Adrenal gland (tissue), 12 donors: ENCODE data around the gene TBC1D2. TPM values are rescaled to one million over a fixed set of nuclear protein-coding genes. Genes with fewer than 3 reads are reported as not detected.

Source experiments
- DNase-seq, 7 donors: peaks; one replicate each; pipeline ENCODE4 v3.0.0-alpha.2; 2019 to 2020
- H3K27ac ChIP-seq, 5 donors: fragments of 200-600 bp; sonication (generic) in 4 of 5; 1 replicate in 3 of 5; 2 replicates in 2 of 5; pipeline versions ENCODE4 v1.5.1 to v1.8.0; 2016 to 2020; ENCODE audit warnings: mild to moderate bottlenecking in 1 of 5
- H3K27me3 ChIP-seq: fragments of 200-600 bp; 2 replicates; pipeline ENCODE4 v1.8.0; 2021
- H3K36me3 ChIP-seq, 2 donors: fragments of 200-600 bp; replicated peaks in 1 of 2; 1 replicate in 1 of 2; 2 replicates in 1 of 2; pipeline versions ENCODE4 v1.5.1 to v1.8.0; 2018 to 2022
- H3K4me1 ChIP-seq, 2 donors: fragments of 200-600 bp; replicated peaks in 1 of 2; 1 replicate in 1 of 2; 2 replicates in 1 of 2; pipeline versions ENCODE4 v1.5.1 to v1.8.0; 2018 to 2021
- H3K4me3 ChIP-seq, 4 donors: fragments of 200-600 bp; sonication (generic) in 3 of 4; one replicate each; pipeline ENCODE4 v1.5.1; 2016 to 2018
- H3K9me3 ChIP-seq, 3 donors: fragments of 200-600 bp; sonication (generic) in 1 of 3; replicated peaks in 1 of 3; 1 replicate in 2 of 3; 2 replicates in 1 of 3; pipeline versions ENCODE4 v1.5.1 to v1.8.0; 2016 to 2021
- CTCF ChIP-seq, 6 experiments: fragments of 450-650 bp in 4 of 6; fragments of 200-600 bp in 2 of 6; sonication (generic) in 1 of 6; IDR thresholded peaks; 1 replicate in 5 of 6; 2 replicates in 1 of 6; pipeline versions ENCODE4 v1.5.1 to v1.8.0; 2016 to 2021; ENCODE audit warnings: antibody characterized with exemption in 6 of 6, mild to moderate bottlenecking in 2 of 6, moderate library complexity in 1 of 6
- POLR2A ChIP-seq, 2 donors: fragments of 450-650 bp; IDR thresholded peaks; one replicate each; pipeline ENCODE4 v1.6.1; 2017; ENCODE audit warnings: antibody characterized with exemption in 2 of 2, mild to moderate bottlenecking in 2 of 2, moderate library complexity in 1 of 2
- WGBS, 4 donors: extraction: QIAGEN DNeasy Blood & Tissue Kit in 2 of 4; methylation state at CpG; one replicate each; pipeline versions ENCODE4 v1.1.5 to v1.1.7; 2013 to 2017; 5-methylcytosine and 5-hydroxymethylcytosine counted together
- intact Hi-C, 2 donors: fragments of 100-400 bp; cut with DNase I; formaldehyde crosslinking; loops; one replicate each; pipeline versions ENCODE4 v1.14.1 to v1.15.0; 2022 to 2023
- polyA plus RNA-seq, 3 donors: library from polyadenylated mRNA; stranded (reverse); fragments of 200-250 nt in 2 of 3; fragments of 350-450 nt in 1 of 3; fragmentation: Illumina TruSeq in 1 of 3; extraction: RNeasy Lipid Tissue Mini Kit (QIAGEN cat#74804) in 1 of 3; gene quantifications; one replicate each; pipeline ENCODE4 v1.2.3, GENCODE V29; 2013 to 2014
- total RNA-seq, 9 donors: library from RNA; depleted of rRNA in 4 of 9; stranded (reverse); fragments of >200 nt in 4 of 9; fragments of 120-200 nt in 1 of 9; fragmentation: NEBNext Ultra II Directional in 1 of 9; extraction: Animal tissue kit (Norgen Biotek cat#: 25700) in 1 of 9; gene quantifications; one replicate each; pipeline versions ENCODE4 v1.1.0 to v1.2.4, GENCODE V29; 2013 to 2023
- donor health status: healthy with polysubstance abuse.
- donor health status: Bipolar disorder and iron deficiency.
- donor health status: DM: yes; HTN: yes; CAD: no.
- donor health status: DM: no; HTN: no; CAD: no.
- donor health status: DM: no; HTN: no; CAD: no.
- donor health status: DM: yes; HTN: yes; CAD: no.

The TBC1D2 gene
- total and polyA plus RNA-seq, 12 donors: 0.67 to 21.9 (median 10.8) TPM

GRCh38 chr9:98241357-98242300 is 13.8 kb downstream of the TBC1D2 start:
- no peaks in the 10 kb centered on the region for H3K36me3 ChIP-seq
- no peaks in the 10 kb centered on the region for H3K27me3 ChIP-seq
- DNase-seq: no peak
- H3K4me3 ChIP-seq: no peak overlapping the region
- TF ChIP-seq CTCF (IDR thresholded peaks at IDR 0.05): no peak
- TF ChIP-seq POLR2A (IDR thresholded peaks at IDR 0.05): no peak
- H3K9me3 ChIP-seq: no peaks in the 10 kb centered on the region
- no peaks in the 10 kb centered on the region for H3K4me1 ChIP-seq
- intact Hi-C loops: no loop called here
- WGBS, 4 donors: 88 to 94% (median 90%) methylated on average over 8 of the region's 8 CpGs
- no peak overlapping the region for H3K27ac ChIP-seq

GRCh38 chr9:98240475-98240874 is 15.0 kb downstream of the TBC1D2 start:
- no peaks in the 10 kb centered on the region for H3K36me3 ChIP-seq
- H3K4me1 ChIP-seq: no peaks in the 10 kb centered on the region
- DNase-seq: no peak

GRCh38 chr9:98236901-98237487 is 18.5 kb downstream of the TBC1D2 start:
- 79 to 90% (median 81%) methylated on average over 8 of the region's 8 CpGs for WGBS, 4 donors
- peaks cover 0 to 4% of the 10 kb centered on the region in 2 donors for H3K4me1 ChIP-seq
- intact Hi-C loops: no loop called here
- no peaks in the 10 kb centered on the region for H3K9me3 ChIP-seq
- no peaks in the 10 kb centered on the region for H3K36me3 ChIP-seq
- no peak overlapping the region for H3K27ac ChIP-seq
- H3K27me3 ChIP-seq: no peaks in the 10 kb centered on the region
- DNase-seq: no peak
- TF ChIP-seq CTCF (IDR thresholded peaks at IDR 0.05) (no peak), POLR2A (IDR thresholded peaks at IDR 0.05) (no peak)
- no peak overlapping the region for H3K4me3 ChIP-seq

More at GRCh38 chr9:98240475-98240874, 15.0 kb downstream of the TBC1D2 start:
- no peak for TF ChIP-seq CTCF (IDR thresholded peaks at IDR 0.05)
- TF ChIP-seq POLR2A (IDR thresholded peaks at IDR 0.05): no peak
- WGBS, 4 donors: 84 to 95% (median 90%) methylated on average over 3 of the region's 3 CpGs
- Histone ChIP-seq H3K27me3 (no peaks in the 10 kb centered on the region), H3K9me3 (no peaks in the 10 kb centered on the region), H3K27ac (no peak overlapping the region), H3K4me3 (no peak overlapping the region)
- intact Hi-C loops: no loop called here

- intact Hi-C loops: no loop called here
- no peaks in the 10 kb centered on the region for H3K36me3 ChIP-seq
- H3K4me3 ChIP-seq: no peak overlapping the region
- H3K9me3 ChIP-seq: no peaks in the 10 kb centered on the region
- no peak overlapping the region for H3K27ac ChIP-seq
- no peak for DNase-seq
- peaks cover 0 to 4% of the 10 kb centered on the region in 2 donors for H3K4me1 ChIP-seq
- 92 to 94% (median 93%) methylated on average over 9 of the region's 9 CpGs for WGBS, 4 donors
- H3K27me3 ChIP-seq: no peaks in the 10 kb centered on the region
- TF ChIP-seq CTCF (IDR thresholded peaks at IDR 0.05) (no peak), POLR2A (IDR thresholded peaks at IDR 0.05) (no peak)
Observed at GRCh38 chr9:98235126-98235525, 20.3 kb downstream of the TBC1D2 start.
